WI38 (cell line): ENCODE results near the gene MAP3K20.

ENCODE experiments used
- H3K4me3 ChIP-seq: 2 replicates; pipeline ENCODE4 v1.5.1; 2011; ENCODE audit warnings: low read depth, mild to moderate bottlenecking, control low read depth, low read length
- TF ChIP-seq, protein P1 (sequence below): IDR thresholded peaks from 2 replicates; pipeline ENCODE4 v1.5.1; 2012; ENCODE audit warnings: low read depth, mild to moderate bottlenecking, control low read depth, low read length

The MAP3K20 gene

DNA sequence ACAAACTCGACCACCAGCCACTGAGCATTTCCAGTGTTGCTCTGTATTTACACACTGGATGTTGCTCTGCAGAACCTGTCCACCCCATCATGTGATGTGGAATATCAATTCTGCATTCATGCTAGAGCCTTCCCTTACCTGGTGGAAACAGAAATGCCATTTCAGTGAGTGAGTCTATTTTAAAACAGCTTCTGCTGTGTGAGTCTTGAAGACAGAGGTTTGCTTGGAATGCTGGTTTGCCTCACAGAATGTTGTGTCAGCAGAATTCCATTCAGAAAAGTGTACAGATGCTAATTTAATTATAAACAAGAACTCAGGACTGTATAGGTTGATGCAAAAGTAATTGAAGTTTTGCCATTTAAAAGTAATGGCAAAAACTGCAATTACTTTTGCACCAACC, 118.3 kb downstream of the MAP3K20 start:
- TF ChIP-seq, protein P1, sequence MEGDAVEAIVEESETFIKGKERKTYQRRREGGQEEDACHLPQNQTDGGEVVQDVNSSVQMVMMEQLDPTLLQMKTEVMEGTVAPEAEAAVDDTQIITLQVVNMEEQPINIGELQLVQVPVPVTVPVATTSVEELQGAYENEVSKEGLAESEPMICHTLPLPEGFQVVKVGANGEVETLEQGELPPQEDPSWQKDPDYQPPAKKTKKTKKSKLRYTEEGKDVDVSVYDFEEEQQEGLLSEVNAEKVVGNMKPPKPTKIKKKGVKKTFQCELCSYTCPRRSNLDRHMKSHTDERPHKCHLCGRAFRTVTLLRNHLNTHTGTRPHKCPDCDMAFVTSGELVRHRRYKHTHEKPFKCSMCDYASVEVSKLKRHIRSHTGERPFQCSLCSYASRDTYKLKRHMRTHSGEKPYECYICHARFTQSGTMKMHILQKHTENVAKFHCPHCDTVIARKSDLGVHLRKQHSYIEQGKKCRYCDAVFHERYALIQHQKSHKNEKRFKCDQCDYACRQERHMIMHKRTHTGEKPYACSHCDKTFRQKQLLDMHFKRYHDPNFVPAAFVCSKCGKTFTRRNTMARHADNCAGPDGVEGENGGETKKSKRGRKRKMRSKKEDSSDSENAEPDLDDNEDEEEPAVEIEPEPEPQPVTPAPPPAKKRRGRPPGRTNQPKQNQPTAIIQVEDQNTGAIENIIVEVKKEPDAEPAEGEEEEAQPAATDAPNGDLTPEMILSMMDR = no peak
- H3K4me3 ChIP-seq = no peak overlapping the region

DNA sequence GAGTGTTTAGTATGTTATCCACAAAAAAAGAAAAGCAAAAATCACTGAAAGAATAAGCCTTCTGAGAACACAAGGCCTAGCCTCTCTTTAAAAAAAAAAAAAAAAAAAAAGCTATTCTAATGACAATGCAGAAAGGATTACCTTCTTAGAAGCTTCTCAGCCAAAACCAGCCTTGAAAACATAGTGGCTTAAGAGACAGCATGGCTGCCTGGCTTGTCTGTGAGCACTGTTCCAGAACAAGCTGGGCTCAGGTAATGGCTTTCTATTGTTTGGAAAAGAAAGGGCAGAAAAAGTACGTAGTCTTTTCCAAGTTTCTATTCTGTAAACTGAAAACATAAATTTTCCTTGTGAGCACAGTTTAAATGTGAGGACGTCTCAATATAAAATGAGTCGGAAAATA, 119.5 kb downstream of the MAP3K20 start:
- TF ChIP-seq, protein P1 = no peak

DNA sequence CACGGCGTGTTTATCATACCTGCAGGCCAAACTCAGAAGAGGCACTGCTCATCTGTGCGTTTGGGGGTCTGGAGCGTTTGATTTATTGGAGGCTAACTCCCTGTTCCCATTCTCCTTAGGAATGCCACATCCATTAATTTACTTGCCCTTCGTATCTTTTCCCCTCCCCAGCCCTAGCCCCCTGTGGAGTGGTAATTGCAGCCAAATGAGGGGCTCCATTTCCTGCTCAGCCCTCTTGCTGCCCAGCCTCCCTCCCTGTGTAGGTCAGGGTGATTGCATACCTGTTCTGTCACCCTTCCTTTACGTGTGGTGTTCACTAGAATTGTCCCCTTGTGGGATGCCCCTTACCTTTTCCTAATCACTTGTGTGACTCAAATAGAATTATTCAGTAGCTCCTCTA, 120.4 kb downstream of the MAP3K20 start:
- TF ChIP-seq, protein P1 = no peak
- H3K4me3 ChIP-seq = no peak overlapping the region

More for the DNA sequence above, 119.5 kb downstream of the MAP3K20 start:
- no peak overlapping the region for H3K4me3 ChIP-seq

DNA sequence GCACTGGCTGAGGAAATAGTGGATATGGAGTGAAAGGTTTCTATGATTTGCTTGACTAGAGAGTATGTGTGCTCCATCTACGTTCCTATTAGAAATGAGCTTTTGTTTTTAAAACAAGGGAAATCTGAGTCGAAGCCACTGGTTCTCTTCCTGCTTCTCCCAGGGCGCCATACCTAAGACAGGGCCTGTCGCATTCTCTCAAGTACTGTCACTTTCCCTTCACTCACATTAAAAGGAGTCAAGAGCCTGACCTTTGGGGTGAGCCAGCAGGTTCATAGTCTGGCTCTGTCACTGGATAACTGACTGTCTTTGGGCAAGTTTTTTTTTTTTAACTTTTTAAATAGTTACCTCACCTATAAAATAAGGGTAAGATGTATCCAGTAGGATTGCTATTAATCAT, 121.0 kb downstream of the MAP3K20 start:
- TF ChIP-seq, protein P1 = no peak
- no peak overlapping the region for H3K4me3 ChIP-seq

DNA sequence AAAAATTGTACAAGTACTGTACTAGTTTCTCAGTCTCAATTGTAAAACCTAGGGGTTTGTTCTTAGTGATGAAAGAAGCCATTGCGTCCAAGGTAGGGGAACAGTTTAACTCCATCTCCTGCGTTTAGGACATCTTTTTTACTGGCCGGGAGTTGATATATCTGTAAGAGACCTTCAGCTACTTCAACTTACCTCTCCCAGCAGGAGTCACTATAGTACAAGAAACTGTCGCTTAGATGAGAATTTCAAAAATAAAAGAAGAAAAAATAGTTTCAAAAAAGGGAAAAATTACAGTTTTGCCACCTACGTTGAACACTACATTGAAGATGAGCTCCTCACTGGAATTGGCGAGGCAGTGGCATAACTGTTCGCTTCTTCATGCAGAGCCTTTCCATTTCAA, 122.7 kb downstream of the MAP3K20 start:
- H3K4me3 ChIP-seq = no peak overlapping the region
- TF ChIP-seq, protein P1 = no peak

DNA sequence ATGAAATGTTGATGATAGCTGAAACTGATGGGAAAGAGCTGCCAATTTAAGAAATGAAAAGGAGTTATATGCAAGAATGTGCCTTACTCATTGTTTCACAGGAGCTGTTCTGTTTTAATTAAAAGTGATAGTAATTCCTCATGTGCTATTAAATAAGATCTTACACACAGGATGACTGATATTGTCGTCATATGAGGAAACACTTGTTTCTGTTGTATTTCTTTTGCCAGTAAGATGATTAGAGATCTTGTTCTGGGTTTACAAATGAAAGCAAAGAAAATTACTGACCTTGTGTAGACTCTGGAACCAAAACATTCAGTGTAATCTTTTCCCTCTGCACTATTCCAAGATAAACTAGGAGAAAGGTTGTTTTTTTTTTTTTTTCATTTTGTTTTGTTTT, 123.6 kb downstream of the MAP3K20 start:
- H3K4me3 ChIP-seq = no peak overlapping the region
- TF ChIP-seq, protein P1 = no peak

DNA sequence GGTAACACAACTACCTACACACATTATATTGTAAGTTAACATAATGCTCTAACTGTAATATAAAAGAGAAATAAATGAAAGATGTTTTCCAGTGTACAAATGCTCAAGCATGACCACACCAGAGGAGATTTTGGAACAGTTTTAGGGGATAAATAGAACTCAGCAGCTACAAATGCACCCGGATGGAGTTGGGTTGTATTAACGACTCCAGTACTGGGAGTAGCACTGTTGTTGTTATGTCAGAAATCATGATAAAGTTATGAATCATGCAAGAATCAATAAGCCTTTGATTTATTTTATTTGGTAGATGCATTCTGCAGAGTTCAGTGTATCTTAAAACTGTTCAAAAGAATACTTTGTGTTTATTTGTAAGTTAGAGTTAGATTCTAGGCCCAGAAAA, 126.9 kb downstream of the MAP3K20 start:
- no peak overlapping the region for H3K4me3 ChIP-seq
- TF ChIP-seq, protein P1 = no peak
